ENCODE measurements around the gene ELFN2. TPM values are rescaled to one million over a fixed set of nuclear protein-coding genes. Genes with fewer than 3 reads are reported as not detected.

ELFN2 gene
- under 1 TPM; 0.09 to 0.20 TPM for total RNA-seq
- polyA plus RNA-seq: 0.02 TPM

DNA sequence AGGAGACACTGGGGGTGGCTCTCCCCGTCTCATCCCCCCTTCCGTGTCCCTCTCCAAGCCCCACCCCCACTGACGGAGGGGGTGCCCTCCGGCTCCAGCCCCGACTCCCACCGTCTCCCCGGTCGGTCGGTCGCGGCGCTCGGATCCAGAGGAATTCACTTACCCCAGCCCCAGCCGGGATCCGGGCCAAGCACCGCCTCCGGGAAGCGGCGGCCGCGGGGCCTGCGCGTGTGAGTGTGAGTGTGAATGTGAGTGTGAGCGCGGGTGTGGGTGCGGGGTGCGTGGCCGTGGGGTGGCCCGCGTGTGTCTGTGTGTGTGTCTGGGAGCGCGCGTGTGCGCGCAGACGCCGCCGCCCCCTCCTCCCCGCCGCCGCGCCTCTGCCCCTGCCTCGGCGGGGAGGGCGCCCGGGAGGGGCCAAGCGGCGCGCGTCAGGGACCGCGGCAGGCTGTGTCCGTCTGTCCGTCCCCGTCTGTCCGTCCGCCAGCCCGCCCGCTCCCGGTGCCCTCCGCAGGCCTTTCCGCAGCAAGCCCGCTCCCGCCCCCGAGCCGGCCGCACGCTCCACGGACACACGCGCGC, at the start of gene ELFN2:
ELFN2 (minus strand) TSS at position 345 of the 576 bp plus-strand sequence. CDS start 51,945 bp downstream, outside the sequence.
- Histone ChIP-seq H3K4me1 (ENCODE audit: insufficient read depth, low read length) (peaks cover 6% of the 10 kb centered on the region), H3K27me3 (ENCODE audit: insufficient read depth, low read length, poor library complexity, severe bottlenecking) (peaks cover 30% of the 10 kb centered on the region), H3K9me3 (ENCODE audit: low read length) (no peaks in the 10 kb centered on the region), H3K36me3 (ENCODE audit: insufficient read depth, low read length) (no peaks in the 10 kb centered on the region), H3K27ac (ENCODE audit: low read depth, low read length) (no peak within 1 kb of the TSS), H3K4me3 (ENCODE audit: low read length) (no peak within 1 kb of the TSS)
- Mint-ChIP-seq H3K27ac (peak within 1 kb of the TSS in 1 of 8 donors; percentile 38), H3K36me3 (peaks cover 0 to 14% (median 0%) of the 10 kb centered on the region in 3 donors), H3K9me3 (no peaks in the 10 kb centered on the region), H3K27me3 (peaks cover 56 to 65% of the 10 kb centered on the region in 2 donors), H3K4me3 (peak within 1 kb of the TSS in 6 of 7 donors; percentile 49 to 83 (median 65)), H3K4me1 (peaks cover 3 to 22% (median 6%) of the 10 kb centered on the region in 3 donors)
- ChIA-PET POLR2A (no interaction called here), CTCF (interaction anchor here (1.4 to 1.7 kb wide), 2 partner anchors 109 to 165 kb away, joined by 3 to 4 read pairs; no protein-coding TSS in a partner anchor)
- no peak for DNase-seq

DNA sequence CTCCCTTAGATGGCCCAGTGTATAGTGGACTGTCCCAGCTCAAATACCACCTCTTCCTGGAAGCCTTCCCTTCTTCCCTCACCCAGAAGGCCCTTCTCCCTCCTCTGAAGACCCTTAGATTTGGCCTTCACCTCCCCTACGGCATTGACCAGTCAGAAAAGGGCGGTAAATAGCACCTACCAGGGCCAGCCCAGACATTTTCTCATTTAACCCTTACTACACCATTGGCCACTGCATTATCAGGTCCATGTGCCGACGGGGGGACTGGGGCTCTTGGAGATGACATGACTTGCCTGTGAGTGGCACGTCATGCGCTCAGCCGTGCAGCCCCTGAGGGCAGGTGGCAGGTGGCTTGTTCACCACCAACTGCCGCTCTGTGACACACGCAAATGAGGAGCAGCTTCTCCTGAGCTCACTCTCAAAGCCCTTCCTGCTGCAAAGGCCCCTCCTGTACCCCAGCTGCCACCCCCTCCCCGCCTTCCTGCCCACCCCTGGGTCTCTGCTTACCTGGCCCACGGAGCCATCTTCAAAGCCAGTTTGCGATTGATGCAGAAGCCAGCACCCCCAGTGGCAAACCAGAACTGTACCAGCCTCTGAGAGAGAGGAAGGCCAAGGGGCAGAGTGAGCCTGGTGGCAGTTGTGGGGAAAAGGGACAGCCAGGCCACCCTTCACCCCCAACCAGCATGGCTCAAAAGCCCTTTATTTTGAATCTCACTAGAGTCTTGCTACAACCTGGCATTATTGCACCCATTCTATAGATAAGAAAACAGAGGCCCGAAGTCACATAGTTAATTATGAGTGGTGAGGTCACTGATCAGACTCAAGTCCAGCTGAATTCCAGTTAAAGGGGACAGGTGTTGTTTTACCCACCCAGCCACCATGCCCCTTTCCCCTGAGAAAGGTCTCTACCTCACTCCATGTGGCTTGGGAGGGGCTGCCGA, 49.4 kb upstream of the ELFN2 start:
- DNase-seq: no peak
- Histone ChIP-seq H3K9me3 (ENCODE audit: low read length) (no peaks in the 10 kb centered on the region), H3K4me3 (ENCODE audit: low read length) (no peak overlapping the region), H3K27me3 (ENCODE audit: insufficient read depth, low read length, poor library complexity, severe bottlenecking) (no peaks in the 10 kb centered on the region), H3K27ac (ENCODE audit: low read depth, low read length) (no peak overlapping the region), H3K4me1 (ENCODE audit: insufficient read depth, low read length) (peaks cover 3% of the 10 kb centered on the region), H3K36me3 (ENCODE audit: insufficient read depth, low read length) (peaks cover 36% of the 10 kb centered on the region)
- no peaks in the 10 kb centered on the region for H3K9me3 Mint-ChIP-seq
- POLR2A ChIA-PET: no interaction called here
- H3K27me3 Mint-ChIP-seq: no peaks in the 10 kb centered on the region
- H3K4me3 Mint-ChIP-seq: no peak overlapping the region
- CTCF ChIA-PET: no interaction called here
- peaks cover 9 to 17% (median 10%) of the 10 kb centered on the region in 3 donors for H3K4me1 Mint-ChIP-seq
- peaks cover 3 to 93% (median 5%) of the 10 kb centered on the region in 3 donors for H3K36me3 Mint-ChIP-seq
- peak overlapping the region in 5 of 8 donors; percentile 17 to 91 (median 36) for H3K27ac Mint-ChIP-seq

DNA sequence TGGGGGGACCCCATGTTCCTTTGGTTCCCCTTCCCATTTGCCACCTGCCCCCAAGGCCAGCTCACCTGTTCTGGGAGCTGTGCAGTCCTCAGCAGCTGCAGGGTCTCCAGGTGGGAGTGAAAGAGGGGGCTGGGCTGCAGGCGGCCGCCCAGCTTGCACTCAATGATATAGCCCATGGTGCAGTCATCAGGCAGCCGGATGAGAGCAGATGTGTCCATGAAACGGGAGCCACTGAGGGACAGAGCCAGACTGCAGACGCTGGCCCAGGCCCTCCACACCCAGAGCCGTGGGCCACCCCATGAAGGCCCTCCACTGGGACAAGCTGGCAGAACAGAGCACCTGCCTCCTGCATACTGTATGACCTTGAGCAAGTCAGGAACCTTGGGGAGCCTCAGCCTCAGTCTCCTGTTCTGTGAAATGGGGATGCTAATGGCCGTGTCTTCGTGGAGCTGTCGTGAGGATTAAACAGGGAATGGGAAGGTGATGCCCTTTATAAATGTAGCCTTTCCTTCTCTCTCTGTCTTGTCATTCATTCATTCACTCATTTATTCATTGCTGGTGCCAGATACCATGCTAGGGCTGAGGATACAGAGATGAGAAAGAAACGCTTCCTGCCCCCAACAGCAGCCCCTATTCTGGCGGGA, 47.3 kb upstream of the ELFN2 start:
- CTCF ChIA-PET: interaction anchor here (0.9 to 4.1 kb wide), 4 partner anchors 12 to 21 kb away, joined by 3 to 71 read pairs (median 8); partner anchors contain the start of gene MFNG
- Histone ChIP-seq H3K27me3 (ENCODE audit: insufficient read depth, low read length, poor library complexity, severe bottlenecking) (no peaks in the 10 kb centered on the region), H3K9me3 (ENCODE audit: low read length) (no peaks in the 10 kb centered on the region), H3K4me1 (ENCODE audit: insufficient read depth, low read length) (no peaks in the 10 kb centered on the region), H3K27ac (ENCODE audit: low read depth, low read length) (no peak overlapping the region), H3K36me3 (ENCODE audit: insufficient read depth, low read length) (peaks cover 29% of the 10 kb centered on the region), H3K4me3 (ENCODE audit: low read length) (no peak overlapping the region)
- POLR2A ChIA-PET: interaction anchor here (1.2 kb wide), 1 partner anchor 9 kb away, joined by 3 read pairs; no protein-coding TSS in a partner anchor
- Mint-ChIP-seq H3K27me3 (no peaks in the 10 kb centered on the region), H3K36me3 (peaks cover 0 to 90% (median 8%) of the 10 kb centered on the region in 3 donors), H3K9me3 (no peaks in the 10 kb centered on the region), H3K27ac (peak overlapping the region in 4 of 8 donors; percentile 29 to 66 (median 62)), H3K4me3 (peak overlapping the region in 1 of 7 donors; percentile 21), H3K4me1 (peaks cover 3 to 8% (median 8%) of the 10 kb centered on the region in 3 donors)
- no peak for DNase-seq

- H3K9me3 ChIP-seq (ENCODE audit: low read length): no peaks in the 10 kb centered on the region
- peaks cover 27% of the 10 kb centered on the region for H3K36me3 ChIP-seq (ENCODE audit: insufficient read depth, low read length)
- no peaks in the 10 kb centered on the region for H3K27me3 ChIP-seq (ENCODE audit: insufficient read depth, low read length, poor library complexity, severe bottlenecking)
- Mint-ChIP-seq H3K9me3 (no peaks in the 10 kb centered on the region), H3K4me3 (no peak overlapping the region), H3K4me1 (peaks cover 8 to 12% (median 8%) of the 10 kb centered on the region in 3 donors), H3K27me3 (no peaks in the 10 kb centered on the region), H3K27ac (peak overlapping the region in 2 of 8 donors; percentile 15 to 42), H3K36me3 (peaks cover 4 to 90% (median 12%) of the 10 kb centered on the region in 3 donors)
- no peak overlapping the region for H3K27ac ChIP-seq (ENCODE audit: low read depth, low read length)
- no peak overlapping the region for H3K4me3 ChIP-seq (ENCODE audit: low read length)
- ChIA-PET CTCF (interaction anchor here (0.9 to 4.1 kb wide), 8 partner anchors 12 to 274 kb away, joined by 3 to 71 read pairs (median 8); partner anchors contain the start of gene MFNG), POLR2A (interaction anchor here (1.2 kb wide), 1 partner anchor 11 kb away, joined by 5 read pairs; no protein-coding TSS in a partner anchor)
- no peak for DNase-seq
- H3K4me1 ChIP-seq (ENCODE audit: insufficient read depth, low read length): no peaks in the 10 kb centered on the region
These were observed 46.2 kb upstream of the ELFN2 start for GRCh38 chr22:37473437-37473946.

GRCh38 chr22:37472418-37473006, 45.2 kb upstream of the ELFN2 start:
- Mint-ChIP-seq H3K36me3 (peaks cover 4 to 88% (median 12%) of the 10 kb centered on the region in 3 donors), H3K4me3 (no peak overlapping the region), H3K27ac (peak overlapping the region in 6 of 8 donors; percentile 17 to 87 (median 54)), H3K9me3 (no peaks in the 10 kb centered on the region), H3K27me3 (no peaks in the 10 kb centered on the region), H3K4me1 (peaks cover 8 to 16% (median 10%) of the 10 kb centered on the region in 3 donors)
- Histone ChIP-seq H3K4me3 (ENCODE audit: low read length) (no peak overlapping the region), H3K27me3 (ENCODE audit: insufficient read depth, low read length, poor library complexity, severe bottlenecking) (no peaks in the 10 kb centered on the region), H3K9me3 (ENCODE audit: low read length) (no peaks in the 10 kb centered on the region), H3K27ac (ENCODE audit: low read depth, low read length) (no peak overlapping the region), H3K4me1 (ENCODE audit: insufficient read depth, low read length) (no peaks in the 10 kb centered on the region), H3K36me3 (ENCODE audit: insufficient read depth, low read length) (peaks cover 21% of the 10 kb centered on the region)
- ChIA-PET POLR2A (interaction anchor here (0.6 to 1.2 kb wide), 2 partner anchors 12 to 397 kb away, joined by 3 to 5 read pairs; no protein-coding TSS in a partner anchor), CTCF (interaction anchor here (0.8 to 4.1 kb wide), 17 partner anchors 8 to 273 kb away, joined by 3 to 71 read pairs (median 5); partner anchors contain the start of gene MFNG)
- DNase-seq: peak; percentile 30 to 66 (median 37)

GRCh38 chr22:37471727-37472417, 44.6 kb upstream of the ELFN2 start:
- H3K4me1 ChIP-seq (ENCODE audit: insufficient read depth, low read length): no peaks in the 10 kb centered on the region
- H3K9me3 Mint-ChIP-seq: no peaks in the 10 kb centered on the region
- peaks cover 15% of the 10 kb centered on the region for H3K36me3 ChIP-seq (ENCODE audit: insufficient read depth, low read length)
- no peak for DNase-seq
- peaks cover 8 to 16% (median 10%) of the 10 kb centered on the region in 3 donors for H3K4me1 Mint-ChIP-seq
- no peak overlapping the region for H3K4me3 Mint-ChIP-seq
- H3K27ac Mint-ChIP-seq: peak overlapping the region in 4 of 8 donors; percentile 22 to 74 (median 28)
- H3K4me3 ChIP-seq (ENCODE audit: low read length): no peak overlapping the region
- no peaks in the 10 kb centered on the region for H3K9me3 ChIP-seq (ENCODE audit: low read length)
- peaks cover 4 to 87% (median 12%) of the 10 kb centered on the region in 3 donors for H3K36me3 Mint-ChIP-seq
- no peak overlapping the region for H3K27ac ChIP-seq (ENCODE audit: low read depth, low read length)
- ChIA-PET POLR2A (interaction anchor here (0.6 to 1.2 kb wide), 2 partner anchors 13 to 73 kb away, joined by 3 to 5 read pairs; no protein-coding TSS in a partner anchor), CTCF (interaction anchor here (0.8 to 4.1 kb wide), 15 partner anchors 8 to 154 kb away, joined by 3 to 71 read pairs (median 5); partner anchors contain the start of gene MFNG)
- no peaks in the 10 kb centered on the region for H3K27me3 Mint-ChIP-seq
- no peaks in the 10 kb centered on the region for H3K27me3 ChIP-seq (ENCODE audit: insufficient read depth, low read length, poor library complexity, severe bottlenecking)

Data from CD8-positive, alpha-beta memory T cell (primary cell).